Cerebellar cortex (tissue), 1 donor: ENCODE measurements around the gene NSUN6.

Experiments
- DNase-seq: peaks from one replicate; pipeline ENCODE4 v3.0.0-alpha.2; 2015; ENCODE audit warnings: low spot score

NSUN6 gene

GRCh38 chr10:18501629-18502028 lies 149.8 kb downstream of the NSUN6 start:
- DNase-seq: no peak

- DNase-seq: peak; percentile 64
Measured at GRCh38 chr10:18501198-18501597, 150.2 kb downstream of the NSUN6 start.

GRCh38 chr10:18500576-18500975 lies 150.8 kb downstream of the NSUN6 start:
- peak; percentile 56 for DNase-seq

GRCh38 chr10:18498998-18499397 lies 152.4 kb downstream of the NSUN6 start:
- DNase-seq: no peak

- DNase-seq: no peak
Measured at GRCh38 chr10:18497806-18498369, 153.5 kb downstream of the NSUN6 start.
